ENCODE results near the gene HSPA1A. TPM values are rescaled to one million over a fixed set of nuclear protein-coding genes. Genes with fewer than 3 reads are reported as not detected.

Gene HSPA1A
- total and polyA plus RNA-seq, 9 of the 15 experiments (the other 6 are each of a cell fraction or from before 2014, with no cell fraction given) = 2.2 to 273 (median 107) TPM

DNA sequence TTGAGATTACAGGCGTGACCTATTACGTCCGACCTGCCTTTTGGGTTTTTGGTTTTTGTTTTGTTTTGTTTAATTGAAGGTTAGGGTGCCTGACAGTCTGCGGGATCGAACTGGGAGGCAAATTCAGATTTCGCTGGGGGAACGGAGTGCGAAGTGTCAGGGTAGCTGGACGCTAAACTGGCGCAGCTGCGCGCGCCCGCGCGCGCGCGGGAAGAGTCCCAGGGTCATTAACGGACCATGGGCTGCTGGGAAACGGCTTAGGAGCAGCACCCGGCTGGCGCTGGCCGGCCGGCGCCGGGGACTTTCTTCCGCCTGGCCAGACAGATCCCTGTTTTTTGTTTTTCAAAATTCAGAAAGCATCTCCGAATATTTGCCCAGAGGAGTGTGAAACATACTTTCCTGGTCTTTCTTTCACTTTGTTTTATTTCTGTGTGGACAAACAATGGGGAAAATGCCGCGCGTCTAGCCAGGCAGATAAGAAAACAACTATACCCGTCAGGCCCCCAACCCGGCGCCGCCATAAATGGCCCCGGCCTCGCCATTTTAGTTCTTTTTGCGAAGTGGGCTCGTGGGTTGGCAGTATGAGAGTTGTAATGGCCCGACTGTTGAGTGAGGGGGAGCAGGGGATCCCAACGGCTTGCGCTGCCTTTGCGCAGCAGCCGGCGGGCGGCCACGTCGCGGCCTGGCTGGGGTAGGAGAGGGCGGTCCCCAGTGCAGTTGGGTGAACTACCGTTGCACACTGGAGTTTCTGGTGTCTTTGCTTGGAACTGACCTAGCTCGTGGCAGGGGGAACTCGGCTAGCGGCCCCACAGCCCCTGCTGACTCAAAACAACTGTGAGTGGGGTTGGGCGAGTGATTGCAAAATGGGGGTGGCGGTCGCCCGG is 19.3 kb downstream of the HSPA1A start (continued):
- TF ChIP-seq SIN3A (IDR thresholded peaks at IDR 0.05; ENCODE audit: borderline replicate concordance in 2 of 2, control insufficient read depth in 1 of 2, low read depth in 2 of 2, low read length in 2 of 2) = peak; percentile 87 to 96
- peak; percentile 100 for TF ChIP-seq GTF2E2 (tag; IDR thresholded peaks at IDR 0.05)
- peak; percentile 83 to 91 for TF ChIP-seq TRIM24 (IDR thresholded peaks at IDR 0.05)
- TF ChIP-seq FOXK1 (CRISPR knock-in tag; IDR thresholded peaks at IDR 0.05; ENCODE audit: borderline replicate concordance) = peak; percentile 98
- TF ChIP-seq PYGO2 (tag; IDR thresholded peaks at IDR 0.05) = peak; percentile 87
- TF ChIP-seq, protein P1, sequence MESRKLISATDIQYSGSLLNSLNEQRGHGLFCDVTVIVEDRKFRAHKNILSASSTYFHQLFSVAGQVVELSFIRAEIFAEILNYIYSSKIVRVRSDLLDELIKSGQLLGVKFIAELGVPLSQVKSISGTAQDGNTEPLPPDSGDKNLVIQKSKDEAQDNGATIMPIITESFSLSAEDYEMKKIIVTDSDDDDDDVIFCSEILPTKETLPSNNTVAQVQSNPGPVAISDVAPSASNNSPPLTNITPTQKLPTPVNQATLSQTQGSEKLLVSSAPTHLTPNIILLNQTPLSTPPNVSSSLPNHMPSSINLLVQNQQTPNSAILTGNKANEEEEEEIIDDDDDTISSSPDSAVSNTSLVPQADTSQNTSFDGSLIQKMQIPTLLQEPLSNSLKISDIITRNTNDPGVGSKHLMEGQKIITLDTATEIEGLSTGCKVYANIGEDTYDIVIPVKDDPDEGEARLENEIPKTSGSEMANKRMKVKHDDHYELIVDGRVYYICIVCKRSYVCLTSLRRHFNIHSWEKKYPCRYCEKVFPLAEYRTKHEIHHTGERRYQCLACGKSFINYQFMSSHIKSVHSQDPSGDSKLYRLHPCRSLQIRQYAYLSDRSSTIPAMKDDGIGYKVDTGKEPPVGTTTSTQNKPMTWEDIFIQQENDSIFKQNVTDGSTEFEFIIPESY (CRISPR knock-in tag; IDR thresholded peaks at IDR 0.05) = 0 out of 2 replicates have a peak, but pooled peaks have one; percentile 3
- TF ChIP-seq, protein P2, sequence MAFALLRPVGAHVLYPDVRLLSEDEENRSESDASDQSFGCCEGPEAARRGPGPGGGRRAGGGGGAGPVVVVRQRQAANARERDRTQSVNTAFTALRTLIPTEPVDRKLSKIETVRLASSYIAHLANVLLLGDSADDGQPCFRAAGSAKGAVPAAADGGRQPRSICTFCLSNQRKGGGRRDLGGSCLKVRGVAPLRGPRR (CRISPR knock-in tag; IDR thresholded peaks at IDR 0.05) = peak; percentile 90
- TF ChIP-seq DPF2 (IDR thresholded peaks at IDR 0.05) = peak; percentile 89
- TF ChIP-seq NCOR1 (IDR thresholded peaks at IDR 0.05) = no peak
- no peak; the same call in 1 of the 2 replicates for TF ChIP-seq HSF4 (CRISPR knock-in tag; IDR thresholded peaks at IDR 0.05; ENCODE audit: borderline replicate concordance)
- TF ChIP-seq TCF7L2 (IDR thresholded peaks at IDR 0.05; ENCODE audit: low read depth, low read length) = no peak; the same call in 1 of the 2 replicates
- TF ChIP-seq, protein P3, sequence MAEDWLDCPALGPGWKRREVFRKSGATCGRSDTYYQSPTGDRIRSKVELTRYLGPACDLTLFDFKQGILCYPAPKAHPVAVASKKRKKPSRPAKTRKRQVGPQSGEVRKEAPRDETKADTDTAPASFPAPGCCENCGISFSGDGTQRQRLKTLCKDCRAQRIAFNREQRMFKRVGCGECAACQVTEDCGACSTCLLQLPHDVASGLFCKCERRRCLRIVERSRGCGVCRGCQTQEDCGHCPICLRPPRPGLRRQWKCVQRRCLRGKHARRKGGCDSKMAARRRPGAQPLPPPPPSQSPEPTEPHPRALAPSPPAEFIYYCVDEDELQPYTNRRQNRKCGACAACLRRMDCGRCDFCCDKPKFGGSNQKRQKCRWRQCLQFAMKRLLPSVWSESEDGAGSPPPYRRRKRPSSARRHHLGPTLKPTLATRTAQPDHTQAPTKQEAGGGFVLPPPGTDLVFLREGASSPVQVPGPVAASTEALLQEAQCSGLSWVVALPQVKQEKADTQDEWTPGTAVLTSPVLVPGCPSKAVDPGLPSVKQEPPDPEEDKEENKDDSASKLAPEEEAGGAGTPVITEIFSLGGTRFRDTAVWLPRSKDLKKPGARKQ (CRISPR knock-in tag; IDR thresholded peaks at IDR 0.05) = no peak
- TF ChIP-seq ZNF175 (CRISPR knock-in tag; IDR thresholded peaks at IDR 0.05; ENCODE audit: low read depth) = peak; percentile 95
- TF ChIP-seq, protein P4, sequence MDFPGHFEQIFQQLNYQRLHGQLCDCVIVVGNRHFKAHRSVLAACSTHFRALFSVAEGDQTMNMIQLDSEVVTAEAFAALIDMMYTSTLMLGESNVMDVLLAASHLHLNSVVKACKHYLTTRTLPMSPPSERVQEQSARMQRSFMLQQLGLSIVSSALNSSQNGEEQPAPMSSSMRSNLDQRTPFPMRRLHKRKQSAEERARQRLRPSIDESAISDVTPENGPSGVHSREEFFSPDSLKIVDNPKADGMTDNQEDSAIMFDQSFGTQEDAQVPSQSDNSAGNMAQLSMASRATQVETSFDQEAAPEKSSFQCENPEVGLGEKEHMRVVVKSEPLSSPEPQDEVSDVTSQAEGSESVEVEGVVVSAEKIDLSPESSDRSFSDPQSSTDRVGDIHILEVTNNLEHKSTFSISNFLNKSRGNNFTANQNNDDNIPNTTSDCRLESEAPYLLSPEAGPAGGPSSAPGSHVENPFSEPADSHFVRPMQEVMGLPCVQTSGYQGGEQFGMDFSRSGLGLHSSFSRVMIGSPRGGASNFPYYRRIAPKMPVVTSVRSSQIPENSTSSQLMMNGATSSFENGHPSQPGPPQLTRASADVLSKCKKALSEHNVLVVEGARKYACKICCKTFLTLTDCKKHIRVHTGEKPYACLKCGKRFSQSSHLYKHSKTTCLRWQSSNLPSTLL (IDR thresholded peaks at IDR 0.05) = peak; percentile 71; the same call in 1 of the 2 replicates
- TF ChIP-seq NFIC (IDR thresholded peaks at IDR 0.05) = no peak
- peak; percentile 96 for TF ChIP-seq SAP30 (IDR thresholded peaks at IDR 0.05; ENCODE audit: borderline replicate concordance, insufficient read depth, low read depth, low read length, poor library complexity, severe bottlenecking)
- TF ChIP-seq SMARCE1 (IDR thresholded peaks at IDR 0.05) = peak; percentile 86
- no peak for TF ChIP-seq PURB (CRISPR knock-in tag; IDR thresholded peaks at IDR 0.05; ENCODE audit: low read depth)
- TF ChIP-seq NUFIP1 (IDR thresholded peaks at IDR 0.05; ENCODE audit: partially characterized antibody) = no peak
- TF ChIP-seq HNRNPK (IDR thresholded peaks at IDR 0.05; ENCODE audit: low read depth, low read length, poor library complexity, severe bottlenecking) = peak; percentile 26
- no peak for TF ChIP-seq ZNF124 (CRISPR knock-in tag; IDR thresholded peaks at IDR 0.05)
- peak; percentile 97 for TF ChIP-seq NFRKB (IDR thresholded peaks at IDR 0.05; ENCODE audit: low read depth)
